ENCODE results near the gene COPS2. TPM values are rescaled to one million over a fixed set of nuclear protein-coding genes. Genes with fewer than 3 reads are reported as not detected.

Gene COPS2
- total RNA-seq, result 45.8 and 67.7 TPM in 2 replicates

GRCh38 chr15:49155110-49155833, at the start of gene COPS2:
Gene COPS2, minus strand, starts transcription at chr15:49155599. Its CDS starts 21 bp downstream, at chr15:49155578.

DNA sequence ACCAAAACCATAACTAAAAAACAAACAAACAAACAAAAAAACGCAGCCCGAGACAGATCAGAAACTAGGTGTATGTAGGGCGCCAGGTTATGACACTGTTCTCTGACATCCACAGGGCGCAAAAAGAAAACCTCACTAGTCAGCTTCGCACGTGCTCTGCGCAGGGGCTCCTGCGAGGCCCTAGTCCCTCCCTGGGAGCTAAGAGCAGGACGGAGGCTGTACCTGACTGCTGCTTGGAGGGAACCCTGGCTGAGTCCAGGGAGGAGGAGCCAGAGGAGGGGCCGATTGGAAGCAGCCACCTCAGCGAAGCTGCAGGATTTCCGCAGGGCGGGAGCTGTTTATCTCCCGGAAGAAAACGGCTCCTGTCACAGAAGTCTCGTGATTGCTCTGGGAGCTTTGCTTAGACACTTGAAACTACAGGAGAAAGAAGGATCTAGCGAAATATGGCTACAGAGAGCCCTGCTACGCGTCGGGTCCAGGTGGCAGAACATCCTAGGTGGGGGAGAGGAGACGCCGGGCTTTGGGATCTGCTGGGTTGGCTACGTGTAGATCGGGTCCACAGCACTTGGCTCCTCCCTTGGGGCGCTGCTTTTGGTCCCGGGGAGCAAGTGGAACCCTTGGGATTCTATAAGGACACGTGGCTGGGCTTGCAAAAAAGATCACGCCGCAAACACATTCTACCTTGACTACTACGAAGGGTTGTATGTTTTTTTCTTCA, 14.6 kb upstream of the COPS2 start, which contains the start of gene GALK2:
GALK2 (plus strand) TSS at position 368 of the 718 bp plus-strand sequence; CDS start at position 444, 76 bp downstream.

Other genes with a start within 250 kb of the COPS2 start
- gene SHC4, start 191.7 kb downstream of the COPS2 start, total RNA-seq, result 0.16 and 0.57 TPM in 2 replicates
- gene SECISBP2L, start 109.2 kb downstream of the COPS2 start, total RNA-seq, result 25.1 and 38.8 TPM in 2 replicates
- 45.5 and 46.8 TPM in 2 replicates for gene GALK2, start 14.6 kb upstream of the COPS2 start, total RNA-seq

All from bladder microvascular endothelial cell (primary cell).